ENCODE data around the gene MED22.
A peak's percentile ranks its signal among the peaks of the same experiment; 100 is the strongest.
"Not testable (repeated sequence)": the region's sequence is repeated elsewhere in the genome, so short reads cannot be mapped to it uniquely, and the experiment has no call there.

Gene MED22

GRCh38 chr9:133382507-133383141, 34.7 kb upstream of the MED22 start:
- no peaks in the 10 kb centered on the region for H3K9me3 Mint-ChIP-seq
- no peak overlapping the region for H3K4me3 Mint-ChIP-seq
- H3K27ac Mint-ChIP-seq: no peak overlapping the region
- no peaks in the 10 kb centered on the region for H3K4me1 Mint-ChIP-seq (ENCODE audit: low read depth)
- H3K27me3 Mint-ChIP-seq (ENCODE audit: low read depth): no peaks in the 10 kb centered on the region
- H3K36me3 Mint-ChIP-seq (ENCODE audit: low read depth): no peaks in the 10 kb centered on the region

DNA sequence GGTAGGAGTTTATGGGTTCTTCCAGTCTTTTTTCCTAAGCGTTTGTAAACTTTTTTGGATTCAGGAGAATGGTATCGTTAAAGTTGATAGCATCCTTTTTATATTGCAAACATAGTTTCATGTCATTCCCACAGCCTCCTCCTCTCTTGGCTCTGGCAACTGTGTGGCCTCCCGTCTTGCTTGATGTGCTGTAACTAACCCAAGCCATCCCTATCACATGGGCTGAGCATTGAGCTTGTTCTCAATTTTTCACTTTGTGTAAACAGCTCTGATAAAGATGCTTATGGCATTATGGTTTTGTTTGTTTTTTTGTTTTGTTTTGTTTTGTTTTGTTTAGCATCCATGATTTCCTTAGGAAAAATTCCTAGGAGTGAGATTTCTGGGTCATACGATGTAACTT, 32.8 kb upstream of the MED22 start:
- no peaks in the 10 kb centered on the region for H3K9me3 Mint-ChIP-seq
- H3K4me1 Mint-ChIP-seq (ENCODE audit: low read depth): no peaks in the 10 kb centered on the region
- H3K36me3 Mint-ChIP-seq (ENCODE audit: low read depth): no peaks in the 10 kb centered on the region
- H3K27me3 Mint-ChIP-seq (ENCODE audit: low read depth): no peaks in the 10 kb centered on the region
- no peak overlapping the region for H3K27ac Mint-ChIP-seq
- H3K4me3 Mint-ChIP-seq: no peak overlapping the region

GRCh38 chr9:133379153-133380086, 31.5 kb upstream of the MED22 start:
- H3K4me1 Mint-ChIP-seq (ENCODE audit: low read depth): peaks cover 4% of the 10 kb centered on the region
- no peaks in the 10 kb centered on the region for H3K9me3 Mint-ChIP-seq
- H3K4me3 Mint-ChIP-seq: no peak overlapping the region
- no peaks in the 10 kb centered on the region for H3K27me3 Mint-ChIP-seq (ENCODE audit: low read depth)
- no peak overlapping the region for H3K27ac Mint-ChIP-seq
- H3K36me3 Mint-ChIP-seq (ENCODE audit: low read depth): peaks cover 3% of the 10 kb centered on the region

- Mint-ChIP-seq H3K4me1 (ENCODE audit: low read depth) (peaks cover 8% of the 10 kb centered on the region), H3K27ac (no peak overlapping the region), H3K9me3 (no peaks in the 10 kb centered on the region), H3K4me3 (peak overlapping the region; percentile 27), H3K27me3 (ENCODE audit: low read depth) (no peaks in the 10 kb centered on the region), H3K36me3 (ENCODE audit: low read depth) (peaks cover 3% of the 10 kb centered on the region)
These were observed 30.6 kb upstream of the MED22 start for GRCh38 chr9:133378408-133378962.

DNA sequence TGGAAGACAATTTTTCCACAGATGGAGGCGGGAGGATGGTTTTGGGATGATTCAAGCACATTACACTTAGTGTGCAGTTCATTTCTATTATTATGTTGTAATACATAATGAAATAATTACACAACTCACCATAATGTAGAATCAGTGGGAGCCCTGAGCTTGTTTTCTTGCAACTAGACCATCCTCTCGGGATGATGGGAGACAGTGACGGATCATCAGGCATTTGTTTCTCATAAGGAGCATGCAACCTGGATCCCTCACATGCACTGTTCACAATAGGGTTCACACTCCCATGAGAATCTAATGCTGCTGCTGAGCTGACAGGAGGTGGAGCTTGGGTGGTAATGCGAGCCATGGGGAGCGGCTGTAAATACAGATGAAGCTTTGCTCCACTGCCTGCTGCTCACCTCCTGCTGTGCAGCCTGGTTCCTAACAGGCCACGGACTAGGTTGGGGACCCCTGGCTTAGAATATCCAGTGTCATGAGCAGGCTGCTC, 29.8 kb upstream of the MED22 start:
- H3K4me1 Mint-ChIP-seq (ENCODE audit: low read depth): peaks cover 14% of the 10 kb centered on the region
- peaks cover 6% of the 10 kb centered on the region for H3K36me3 Mint-ChIP-seq (ENCODE audit: low read depth)
- no peaks in the 10 kb centered on the region for H3K27me3 Mint-ChIP-seq (ENCODE audit: low read depth)
- no peaks in the 10 kb centered on the region for H3K9me3 Mint-ChIP-seq
- H3K27ac Mint-ChIP-seq: no peak overlapping the region
- H3K4me3 Mint-ChIP-seq: no peak overlapping the region

DNA sequence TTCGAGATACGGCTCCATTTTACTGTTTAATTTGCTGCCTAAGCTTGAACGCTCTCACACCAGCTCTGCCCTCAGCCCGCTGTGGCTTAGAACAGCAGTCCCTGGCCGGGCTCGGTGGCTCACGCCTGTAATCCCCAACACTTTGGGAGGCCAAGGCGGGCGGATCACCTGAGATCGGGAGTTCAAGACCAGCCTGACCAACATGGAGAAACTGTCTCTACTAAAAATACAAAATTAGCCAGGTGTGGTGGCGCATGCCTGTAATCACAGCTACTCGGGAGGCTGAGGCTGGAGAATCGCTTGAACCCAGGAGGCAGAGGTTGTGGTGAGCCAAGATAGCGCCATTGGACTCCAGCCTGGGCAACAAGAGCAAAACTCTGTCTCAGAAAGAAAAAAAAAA, 29.3 kb upstream of the MED22 start:
- Mint-ChIP-seq H3K4me3 (peak overlapping the region; percentile 68), H3K4me1 (ENCODE audit: low read depth) (peaks cover 18% of the 10 kb centered on the region)
- not testable (repeated sequence) for H3K9me3 Mint-ChIP-seq; H3K36me3 Mint-ChIP-seq (ENCODE audit: low read depth); H3K27ac Mint-ChIP-seq; H3K27me3 Mint-ChIP-seq (ENCODE audit: low read depth)

- H3K4me3 Mint-ChIP-seq: peak within 1 kb of the TSS; percentile 97
- no peaks in the 10 kb centered on the region for H3K27me3 Mint-ChIP-seq (ENCODE audit: low read depth)
- H3K36me3 Mint-ChIP-seq (ENCODE audit: low read depth): peaks cover 9% of the 10 kb centered on the region
- peak within 1 kb of the TSS; percentile 97 for H3K27ac Mint-ChIP-seq
- peaks cover 30% of the 10 kb centered on the region for H3K4me1 Mint-ChIP-seq (ENCODE audit: low read depth)
- no peaks in the 10 kb centered on the region for H3K9me3 Mint-ChIP-seq
These were observed 28.1 kb upstream of the MED22 start, which contains the start of the genes STKLD1 and SURF4 for GRCh38 chr9:133375724-133376654. Gene STKLD1, plus strand, starts transcription at chr9:133376366. Its CDS starts 108 bp downstream, at chr9:133376474. Gene SURF4, minus strand, starts transcription at chr9:133376060. Its CDS starts 91 bp downstream, at chr9:133375969.

DNA sequence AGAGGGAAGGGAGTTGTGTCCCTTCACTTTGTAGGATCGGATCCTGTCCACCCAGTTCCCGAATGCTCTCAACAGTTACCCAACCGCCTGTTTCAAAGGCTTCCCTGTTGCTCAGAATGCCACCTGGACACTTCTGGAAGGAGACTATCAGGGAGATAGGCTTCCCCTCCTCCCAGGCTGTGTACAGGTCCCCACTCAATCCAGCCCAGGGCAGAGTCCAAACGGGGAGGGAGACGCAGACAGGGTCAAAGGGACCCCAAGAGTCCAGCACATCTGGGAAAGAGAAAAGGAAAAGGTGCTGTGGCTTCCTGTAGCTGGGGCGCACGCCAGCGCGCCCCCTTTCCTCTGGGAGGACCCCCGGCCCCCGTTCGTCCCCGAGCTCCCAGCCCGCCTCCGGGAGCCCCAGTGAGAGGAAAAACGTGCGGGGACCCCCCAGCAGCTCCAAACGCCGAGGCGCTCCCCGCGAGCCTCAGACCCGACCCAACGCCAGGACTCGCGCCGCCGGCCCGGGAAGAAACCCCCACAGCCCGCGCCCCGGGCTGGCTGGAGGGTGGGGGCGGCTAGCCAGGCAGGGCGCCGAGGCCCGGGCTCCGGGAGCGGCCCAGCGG, 27.3 kb upstream of the MED22 start:
- peak overlapping the region; percentile 97 for H3K4me3 Mint-ChIP-seq
- peaks cover 13% of the 10 kb centered on the region for H3K36me3 Mint-ChIP-seq (ENCODE audit: low read depth)
- peak overlapping the region; percentile 97 for H3K27ac Mint-ChIP-seq
- H3K27me3 Mint-ChIP-seq (ENCODE audit: low read depth): no peaks in the 10 kb centered on the region
- H3K4me1 Mint-ChIP-seq (ENCODE audit: low read depth): peaks cover 37% of the 10 kb centered on the region
- no peaks in the 10 kb centered on the region for H3K9me3 Mint-ChIP-seq

DNA sequence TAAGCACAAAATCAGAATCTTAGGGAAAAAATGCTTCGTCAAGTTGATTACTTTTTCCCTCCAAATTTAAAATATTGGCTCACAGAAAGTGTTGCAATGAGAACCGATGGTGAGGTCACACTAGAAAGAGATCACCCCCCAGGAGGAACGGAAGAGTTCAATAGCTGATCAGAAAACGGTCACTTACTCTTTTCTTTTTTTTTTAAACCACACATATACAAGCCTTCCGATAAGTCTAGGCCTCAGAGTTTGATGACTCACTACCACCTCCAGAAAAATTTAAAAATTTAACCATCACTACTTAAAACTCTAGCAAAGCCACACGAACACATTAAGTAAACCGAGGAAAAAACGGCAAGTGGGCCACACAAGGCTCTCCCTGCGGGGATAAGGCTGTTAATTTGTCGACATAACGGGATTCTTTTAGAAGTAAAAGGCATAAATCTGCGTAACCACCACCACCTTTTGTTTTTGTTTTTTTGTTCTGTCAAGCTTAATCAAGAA, 26.7 kb upstream of the MED22 start:
- Mint-ChIP-seq H3K4me1 (ENCODE audit: low read depth) (peaks cover 43% of the 10 kb centered on the region), H3K4me3 (peak overlapping the region; percentile 97), H3K36me3 (ENCODE audit: low read depth) (peaks cover 18% of the 10 kb centered on the region), H3K27ac (peak overlapping the region; percentile 97), H3K9me3 (no peaks in the 10 kb centered on the region), H3K27me3 (ENCODE audit: low read depth) (no peaks in the 10 kb centered on the region)

DNA sequence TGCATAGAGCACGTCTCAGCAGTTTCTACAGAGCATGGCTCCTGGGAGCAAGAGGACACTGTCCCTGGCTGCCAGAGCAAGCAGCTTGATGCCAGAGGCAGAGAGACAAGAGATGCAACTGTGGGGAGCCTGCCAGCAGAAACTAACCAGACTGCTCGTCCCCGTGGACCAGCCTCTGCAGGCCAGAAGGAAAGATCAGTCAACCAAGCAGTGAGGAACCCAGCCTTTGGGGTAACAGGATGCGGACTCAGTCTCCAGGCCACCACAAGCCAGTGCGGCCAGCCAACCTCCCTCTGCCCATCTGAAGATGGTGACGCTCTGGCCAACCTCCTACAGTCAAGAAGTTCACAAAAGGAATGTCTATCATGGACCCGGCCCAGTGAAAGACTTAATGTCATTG, 24.2 kb upstream of the MED22 start:
- Mint-ChIP-seq H3K27me3 (ENCODE audit: low read depth) (no peaks in the 10 kb centered on the region), H3K4me1 (ENCODE audit: low read depth) (peaks cover 60% of the 10 kb centered on the region), H3K4me3 (peak overlapping the region; percentile 76), H3K27ac (peak overlapping the region; percentile 87), H3K36me3 (ENCODE audit: low read depth) (peaks cover 31% of the 10 kb centered on the region), H3K9me3 (no peaks in the 10 kb centered on the region)

DNA sequence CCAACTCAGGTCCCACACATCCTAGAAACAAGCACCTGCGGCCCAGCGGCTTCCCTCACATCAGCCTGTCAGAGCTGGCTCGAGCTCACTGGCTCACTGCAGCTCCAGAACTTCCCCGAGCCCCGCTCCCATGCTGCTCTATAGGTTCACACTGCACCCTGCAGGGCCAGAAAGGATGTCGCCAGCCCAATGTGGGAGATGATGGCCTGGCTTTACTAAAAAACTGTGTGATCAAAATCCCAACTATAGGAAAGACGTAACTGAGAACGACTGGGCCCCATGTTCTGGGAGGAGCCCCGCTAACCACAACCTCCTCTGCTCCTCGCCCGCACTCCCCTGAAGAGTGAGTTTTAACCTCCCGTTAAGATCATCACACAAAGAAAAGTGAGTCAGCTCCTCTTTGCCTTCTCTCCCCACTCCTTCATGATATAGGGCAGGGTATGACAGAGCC, 23.4 kb upstream of the MED22 start:
- Mint-ChIP-seq H3K36me3 (ENCODE audit: low read depth) (peaks cover 35% of the 10 kb centered on the region), H3K4me3 (peak overlapping the region; percentile 76), H3K4me1 (ENCODE audit: low read depth) (peaks cover 62% of the 10 kb centered on the region), H3K27me3 (ENCODE audit: low read depth) (no peaks in the 10 kb centered on the region), H3K27ac (peak overlapping the region; percentile 87), H3K9me3 (no peaks in the 10 kb centered on the region)

DNA sequence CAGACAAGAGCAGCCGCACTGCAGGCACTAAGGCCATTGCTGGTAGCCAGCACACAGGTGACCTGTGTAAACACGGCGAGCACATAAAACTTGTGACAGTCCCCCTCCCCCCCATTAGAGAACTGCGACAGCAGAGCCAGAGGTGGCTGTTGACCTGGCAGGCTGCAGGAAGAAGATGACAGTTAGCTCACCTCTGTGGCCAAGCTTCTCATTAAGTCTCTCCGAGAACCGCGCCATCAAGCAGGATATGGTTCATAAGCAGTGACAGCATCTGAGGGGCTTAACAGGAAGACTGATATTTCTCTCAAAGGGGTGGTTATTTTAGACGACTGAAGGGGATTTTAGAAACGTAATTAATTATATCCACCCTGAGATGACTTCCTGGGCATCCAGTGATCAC, 22.8 kb upstream of the MED22 start:
- Mint-ChIP-seq H3K4me3 (peak overlapping the region; percentile 76), H3K9me3 (no peaks in the 10 kb centered on the region), H3K4me1 (ENCODE audit: low read depth) (peaks cover 64% of the 10 kb centered on the region), H3K27me3 (ENCODE audit: low read depth) (no peaks in the 10 kb centered on the region), H3K36me3 (ENCODE audit: low read depth) (peaks cover 41% of the 10 kb centered on the region), H3K27ac (peak overlapping the region; percentile 87)

GRCh38 chr9:133369933-133370332, 22.0 kb upstream of the MED22 start:
- H3K27me3 Mint-ChIP-seq (ENCODE audit: low read depth): no peaks in the 10 kb centered on the region
- no peaks in the 10 kb centered on the region for H3K9me3 Mint-ChIP-seq
- peak overlapping the region; percentile 87 for H3K27ac Mint-ChIP-seq
- peaks cover 64% of the 10 kb centered on the region for H3K4me1 Mint-ChIP-seq (ENCODE audit: low read depth)
- peaks cover 43% of the 10 kb centered on the region for H3K36me3 Mint-ChIP-seq (ENCODE audit: low read depth)
- H3K4me3 Mint-ChIP-seq: peak overlapping the region; percentile 76

Measured in T-helper 1 cell treated with Interleukin-12 subunit alpha and Interleukin-12 subunit beta and Interleukin-4 antibody, amounts not matched to agents 30 μg/mL and 1 μg/mL, for 36 hours (primary cell).